Skeletal muscle cell (primary cell): ENCODE data around the gene CFDP1.
"Not testable (repeated sequence)": the region's sequence is repeated elsewhere in the genome, so short reads cannot be mapped to it uniquely, and the experiment has no call there.

Source experiments
- DNase-seq: peaks from one replicate; pipeline ENCODE4 v3.0.0-alpha.2; 2010; ENCODE audit warnings: low read depth
- H3K4me3 ChIP-seq: 2 replicates; pipeline ENCODE4 v1.5.1; 2011; ENCODE audit warnings: low read depth, mild to moderate bottlenecking, control low read depth, low read length, moderate library complexity

CFDP1 gene

GRCh38 chr16:75432828-75433731, at the start of gene CFDP1:
Gene CFDP1, minus strand, starts transcription at chr16:75433503. Its CDS starts 151 bp downstream, at chr16:75433352.
- peak; percentile 73 for DNase-seq
- peak within 1 kb of the TSS; percentile 96 for H3K4me3 ChIP-seq

- no peak overlapping the region for H3K4me3 ChIP-seq
- no peak for DNase-seq
These were observed 49.3 kb upstream of the CFDP1 start for GRCh38 chr16:75482434-75483205.

- no peak overlapping the region for H3K4me3 ChIP-seq
- no peak for DNase-seq
These were observed 48.2 kb upstream of the CFDP1 start for GRCh38 chr16:75481475-75481874.

GRCh38 chr16:75479421-75479990, 46.2 kb upstream of the CFDP1 start:
- no peak for DNase-seq
- H3K4me3 ChIP-seq = no peak overlapping the region

- no peak overlapping the region for H3K4me3 ChIP-seq
- no peak for DNase-seq
These were observed 45.4 kb upstream of the CFDP1 start for GRCh38 chr16:75478480-75479345.

GRCh38 chr16:75477680-75478473, 44.6 kb upstream of the CFDP1 start:
- H3K4me3 ChIP-seq = no peak overlapping the region
- no peak for DNase-seq

GRCh38 chr16:75476817-75477216, 43.5 kb upstream of the CFDP1 start:
- no peak for DNase-seq

GRCh38 chr16:75475420-75475847, 42.1 kb upstream of the CFDP1 start:
- no peak for DNase-seq
- H3K4me3 ChIP-seq = no peak overlapping the region

More at GRCh38 chr16:75476817-75477216, 43.5 kb upstream of the CFDP1 start:
- no peak overlapping the region for H3K4me3 ChIP-seq

- no peak overlapping the region for H3K4me3 ChIP-seq
- DNase-seq = no peak
These were observed 39.9 kb upstream of the CFDP1 start for GRCh38 chr16:75472908-75473877.

- no peak for DNase-seq
- H3K4me3 ChIP-seq = no peak overlapping the region
These were observed 38.7 kb upstream of the CFDP1 start for GRCh38 chr16:75471723-75472633.

GRCh38 chr16:75466760-75467159, 33.5 kb upstream of the CFDP1 start:
- DNase-seq = no peak
- H3K4me3 ChIP-seq = no peak overlapping the region

- DNase-seq = peak; percentile 95
These were observed 31.0 kb upstream of the CFDP1 start, which contains the start of gene TMEM170A for GRCh38 chr16:75464122-75464918. Gene TMEM170A, minus strand, starts transcription at chr16:75464689. Its CDS starts 89 bp downstream, at chr16:75464600.

GRCh38 chr16:75463389-75464121, 30.3 kb upstream of the CFDP1 start:
- DNase-seq = not testable (repeated sequence)
- peak overlapping the region; percentile 79 for H3K4me3 ChIP-seq

More at GRCh38 chr16:75464122-75464918, 31.0 kb upstream of the CFDP1 start, which contains the start of gene TMEM170A:
- H3K4me3 ChIP-seq = peak within 1 kb of the TSS; percentile 79

- H3K4me3 ChIP-seq = peak overlapping the region; percentile 79
- no peak for DNase-seq
These were observed 29.5 kb upstream of the CFDP1 start for GRCh38 chr16:75462806-75463205.

GRCh38 chr16:75461575-75461974, 28.3 kb upstream of the CFDP1 start:
- H3K4me3 ChIP-seq = no peak overlapping the region
- no peak for DNase-seq
